Measurements from ENCODE around the gene GLG1.

DNA sequence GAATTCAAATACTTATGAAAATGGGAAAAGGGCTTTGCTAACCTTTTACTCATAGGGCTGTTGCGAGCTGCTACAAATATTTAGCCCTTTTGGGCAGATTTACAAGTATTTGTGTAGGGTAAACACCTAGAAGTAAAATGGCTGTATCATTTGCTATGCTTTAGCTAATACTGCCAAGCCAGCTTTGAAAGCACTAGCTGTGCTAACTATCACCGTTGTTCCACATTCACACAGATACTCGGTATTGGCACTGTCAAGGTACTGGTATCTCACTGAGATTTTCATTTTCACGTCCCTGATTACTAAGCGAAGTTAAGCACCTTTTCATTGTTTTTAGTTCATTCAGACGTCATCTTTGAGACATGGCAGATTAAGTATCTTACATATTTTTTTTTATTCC is 84.8 kb downstream of the GLG1 start:
- TF ChIP-seq GATA2 (IDR thresholded peaks at IDR 0.05; ENCODE audit: low read depth, low read length) = no peak
- no peak for TF ChIP-seq GATA3 (IDR thresholded peaks at IDR 0.05; ENCODE audit: low read depth, low read length)
